Raji (cell line): ENCODE measurements around the gene GPC6.

Source experiments
- POLR2A ChIP-seq: IDR thresholded peaks from 2 replicates; pipeline ENCODE4 v1.6.1; 2011; ENCODE audit warnings: low read depth, low read length, control low read depth; ENCODE audit not compliant: insufficient read depth

Gene GPC6

GRCh38 chr13:93550236-93550635 is 323.6 kb downstream of the GPC6 start:
- no peak for TF ChIP-seq POLR2A

GRCh38 chr13:93552596-93552995 is 326.0 kb downstream of the GPC6 start:
- no peak for TF ChIP-seq POLR2A

- TF ChIP-seq POLR2A = no peak
Observed at GRCh38 chr13:93554514-93554913, 327.9 kb downstream of the GPC6 start.

GRCh38 chr13:93558637-93559036 is 332.0 kb downstream of the GPC6 start:
- no peak for TF ChIP-seq POLR2A

GRCh38 chr13:93559718-93560117 is 333.1 kb downstream of the GPC6 start:
- TF ChIP-seq POLR2A = no peak

- TF ChIP-seq POLR2A = no peak
Observed at GRCh38 chr13:93561576-93562225, 335.1 kb downstream of the GPC6 start.

- TF ChIP-seq POLR2A = no peak
Observed at GRCh38 chr13:93562676-93563075, 336.1 kb downstream of the GPC6 start.

GRCh38 chr13:93577105-93577504 is 350.5 kb downstream of the GPC6 start:
- no peak for TF ChIP-seq POLR2A

- no peak for TF ChIP-seq POLR2A
Observed at GRCh38 chr13:93589788-93590187, 363.2 kb downstream of the GPC6 start.

- no peak for TF ChIP-seq POLR2A
Observed at GRCh38 chr13:93603043-93603442, 376.4 kb downstream of the GPC6 start.

- TF ChIP-seq POLR2A = no peak
Observed at GRCh38 chr13:93614776-93615175, 388.2 kb downstream of the GPC6 start.

- no peak for TF ChIP-seq POLR2A
Observed at GRCh38 chr13:93620181-93620765, 393.7 kb downstream of the GPC6 start.

- TF ChIP-seq POLR2A = no peak
Observed at GRCh38 chr13:93621051-93621450, 394.4 kb downstream of the GPC6 start.

GRCh38 chr13:93621966-93622365 is 395.4 kb downstream of the GPC6 start:
- TF ChIP-seq POLR2A = no peak

- TF ChIP-seq POLR2A = no peak
Observed at GRCh38 chr13:93624311-93624777, 397.7 kb downstream of the GPC6 start.

- TF ChIP-seq POLR2A = no peak
Observed at GRCh38 chr13:93625536-93625935, 398.9 kb downstream of the GPC6 start.
